H9 (cell line): ENCODE measurements around the gene CAMTA2. TPM values are rescaled to one million over a fixed set of nuclear protein-coding genes. Genes with fewer than 3 reads are reported as not detected.
A peak's percentile ranks its signal among the peaks of the same experiment; 100 is the strongest.

Source experiments
- DNase-seq: peaks from one replicate; pipeline ENCODE4 v3.0.0-alpha.2; 2017
- H2AFZ ChIP-seq: one replicate; pipeline ENCODE4 v1.6.1; 2013; ENCODE audit warnings: mild to moderate bottlenecking, low read length, control low read depth, moderate library complexity
- H2AK5ac ChIP-seq: 2 replicates; pipeline ENCODE4 v1.6.1; 2013; ENCODE audit warnings: low read length, control low read depth, mixed read lengths; ENCODE audit not compliant: insufficient read length
- H2BK120ac ChIP-seq: one replicate; pipeline ENCODE4 v1.6.1; 2013; ENCODE audit warnings: low read depth, mild to moderate bottlenecking, low read length, control low read depth, inconsistent platforms; ENCODE audit not compliant: poor library complexity, severe bottlenecking
- H2BK12ac ChIP-seq: 2 replicates; pipeline ENCODE4 v1.6.1; 2013; ENCODE audit warnings: low read length, control low read depth, mixed read lengths, low read depth; ENCODE audit not compliant: insufficient read length
- H2BK15ac ChIP-seq: 2 replicates; pipeline ENCODE4 v1.6.1; 2013; ENCODE audit warnings: low read depth, low read length, control low read depth
- H2BK20ac ChIP-seq: one replicate; pipeline ENCODE4 v1.6.1; 2013; ENCODE audit warnings: low read depth, mild to moderate bottlenecking, low read length, control low read depth, inconsistent platforms; ENCODE audit not compliant: poor library complexity, severe bottlenecking
- H2BK5ac ChIP-seq: 2 replicates; pipeline ENCODE4 v1.6.1; 2013; ENCODE audit warnings: low read length, control low read depth, mixed read lengths; ENCODE audit not compliant: insufficient read length
- H3K14ac ChIP-seq: 2 replicates; pipeline ENCODE4 v1.6.1; 2013; ENCODE audit warnings: low read length, control low read depth; ENCODE audit not compliant: insufficient read depth
- H3K18ac ChIP-seq: 2 replicates; pipeline ENCODE4 v1.6.1; 2013; ENCODE audit warnings: low read depth, mild to moderate bottlenecking, mixed read lengths, low read length, control low read depth; ENCODE audit not compliant: insufficient read length
- H3K23ac ChIP-seq: 2 replicates; pipeline ENCODE4 v1.6.1; 2013; ENCODE audit warnings: low read length, control low read depth, mixed read lengths, low read depth; ENCODE audit not compliant: insufficient read length
- H3K23me2 ChIP-seq: 2 replicates; pipeline ENCODE4 v1.6.1; 2013; ENCODE audit warnings: low read depth, mild to moderate bottlenecking, mixed read lengths, low read length, control low read depth; ENCODE audit not compliant: insufficient read length, poor library complexity, severe bottlenecking
- H3K27ac ChIP-seq: 2 replicates; pipeline ENCODE4 v1.5.1; 2013; ENCODE audit warnings: low read length, control low read depth, mixed read lengths, low read depth; ENCODE audit not compliant: insufficient read length
- H3K27me3 ChIP-seq: 2 replicates; pipeline ENCODE4 v1.6.1; 2013; ENCODE audit warnings: low read length, control low read depth, inconsistent platforms; ENCODE audit not compliant: insufficient read depth
- H3K4ac ChIP-seq: 2 replicates; pipeline ENCODE4 v1.6.1; 2013; ENCODE audit warnings: low read depth, mild to moderate bottlenecking, control low read depth, inconsistent platforms, low read length, moderate library complexity
- H3K4me1 ChIP-seq: 2 replicates; pipeline ENCODE4 v1.6.1; 2013; ENCODE audit warnings: low read length, control low read depth, inconsistent platforms; ENCODE audit not compliant: insufficient read depth
- H3K4me2 ChIP-seq: 2 replicates; pipeline ENCODE4 v1.6.1; 2013; ENCODE audit warnings: low read length, control low read depth, mixed read lengths; ENCODE audit not compliant: insufficient read length, insufficient read depth
- H3K56ac ChIP-seq: 2 replicates; pipeline ENCODE4 v1.6.1; 2013; ENCODE audit warnings: low read depth, mild to moderate bottlenecking, mixed read lengths, low read length, control low read depth; ENCODE audit not compliant: insufficient read length
- H3K79me1 ChIP-seq: 2 replicates; pipeline ENCODE4 v1.6.1; 2013; ENCODE audit warnings: low read depth, mild to moderate bottlenecking, moderate library complexity, low read length, control low read depth, inconsistent platforms; ENCODE audit not compliant: insufficient read depth, poor library complexity, severe bottlenecking
- H3K79me2 ChIP-seq: 2 replicates; pipeline ENCODE4 v1.6.1; 2013; ENCODE audit warnings: low read length, control low read depth, inconsistent platforms; ENCODE audit not compliant: insufficient read depth
- H3K9ac ChIP-seq: 2 replicates; pipeline ENCODE4 v1.6.1; 2013; ENCODE audit warnings: low read length, control low read depth, mixed read lengths; ENCODE audit not compliant: insufficient read length; ENCODE audit errors: extremely low read depth
- H3K9me3 ChIP-seq: one replicate; pipeline ENCODE4 v1.6.1; 2013; ENCODE audit warnings: low read depth, low read length, inconsistent platforms; ENCODE audit not compliant: control insufficient read depth
- H3T11ph ChIP-seq: one replicate; pipeline ENCODE4 v1.6.1; 2013; ENCODE audit warnings: mild to moderate bottlenecking, low read length, control low read depth, inconsistent platforms
- H4K20me1 ChIP-seq: one replicate; pipeline ENCODE4 v1.6.1; 2013; ENCODE audit not compliant: control insufficient read depth, insufficient read length, insufficient read depth
- H4K5ac ChIP-seq: 2 replicates; pipeline ENCODE4 v1.6.1; 2013; ENCODE audit warnings: low read depth, mild to moderate bottlenecking, mixed read lengths, low read length, control low read depth; ENCODE audit not compliant: insufficient read length
- H4K8ac ChIP-seq: replicated peaks from 2 replicates; pipeline ENCODE4 v1.6.1; 2013; ENCODE audit warnings: low read length, control low read depth, mixed read lengths, low read depth; ENCODE audit not compliant: insufficient read length
- H4K91ac ChIP-seq: 2 replicates; pipeline ENCODE4 v1.6.1; 2013; ENCODE audit warnings: low read depth, mild to moderate bottlenecking, moderate library complexity, mixed read lengths, low read length, control low read depth; ENCODE audit not compliant: insufficient read length
- H3K27ac Mint-ChIP-seq, 3 experiments: 2 replicates in 2 of 3; 3 replicates in 1 of 3; pipeline ENCODE4 v1.8.0; 2020 to 2021; ENCODE audit warnings: mixed read lengths in 3 of 3, mild to moderate bottlenecking in 1 of 3, moderate library complexity in 1 of 3
- H3K27me3 Mint-ChIP-seq: 2 replicates; pipeline ENCODE4 v1.8.0; 2021; ENCODE audit warnings: low read depth, mild to moderate bottlenecking, moderate library complexity, mixed read lengths
- H3K36me3 Mint-ChIP-seq, 3 experiments: 2 replicates in 2 of 3; 3 replicates in 1 of 3; pipeline ENCODE4 v1.8.0; 2020 to 2021; ENCODE audit warnings: low read depth in 3 of 3, mixed read lengths in 3 of 3; ENCODE audit not compliant: insufficient read depth in 1 of 3
- H3K4me1 Mint-ChIP-seq, 2 experiments: 2 replicates each; pipeline ENCODE4 v1.8.0; 2020; ENCODE audit warnings: mixed read lengths in 2 of 2
- H3K4me3 Mint-ChIP-seq, 2 experiments: 2 replicates in 1 of 2; 3 replicates in 1 of 2; pipeline ENCODE4 v1.8.0; 2020 to 2021; ENCODE audit warnings: mild to moderate bottlenecking in 2 of 2, mixed read lengths in 2 of 2, moderate library complexity in 1 of 2
- H3K9me3 Mint-ChIP-seq, 2 experiments: 2 replicates in 1 of 2; 3 replicates in 1 of 2; pipeline ENCODE4 v1.8.0; 2020; ENCODE audit warnings: mild to moderate bottlenecking in 2 of 2, mixed read lengths in 2 of 2, moderate library complexity in 1 of 2
- CTCF ChIP-seq: fragments of 200-600 bp; sonication (generic); conservative IDR thresholded peaks from 3 replicates; pipeline ENCODE4 v1.8.0; 2021; ENCODE audit warnings: antibody characterized with exemption, mild to moderate bottlenecking
- WGBS: extraction: QIAGEN DNeasy Blood & Tissue Kit; methylation state at CpG from one replicate; pipeline ENCODE4 v1.1.7; 2013; ENCODE audit warnings: missing lambda C conversion rate, low lambda C conversion rate, mixed read lengths; ENCODE audit not compliant: insufficient read length; ENCODE audit errors: extremely low coverage; 5-methylcytosine and 5-hydroxymethylcytosine counted together
- total RNA-seq: library from RNA; stranded (reverse); gene quantifications from 2 replicates; pipeline ENCODE4 v1.2.1, GENCODE V29; 2021

Gene CAMTA2
- total RNA-seq, 1 experiment from 2014 or later: 15.6 TPM

- H3K18ac ChIP-seq: no peak overlapping the region
- H3K27ac ChIP-seq: no peak overlapping the region
- peaks cover 3% of the 10 kb centered on the region for H3K79me1 ChIP-seq
- H3K56ac ChIP-seq: no peak overlapping the region
- H4K8ac ChIP-seq: no peak overlapping the region
- no peaks in the 10 kb centered on the region for H3K27me3 ChIP-seq
- peaks cover 23% of the 10 kb centered on the region for H3K23me2 ChIP-seq
- H2BK15ac ChIP-seq: no peak overlapping the region
- H2BK20ac ChIP-seq: no peak overlapping the region
- H3K27me3 Mint-ChIP-seq: no peaks in the 10 kb centered on the region; the same call in 1 of the 2 replicates
- H3K4ac ChIP-seq: no peak overlapping the region
- H4K5ac ChIP-seq: no peak overlapping the region
- H3K79me2 ChIP-seq: peaks cover 8% of the 10 kb centered on the region; the same call in 1 of the 2 replicates
- H2BK12ac ChIP-seq: no peak overlapping the region
- H3K36me3 Mint-ChIP-seq: peaks cover 5 to 11% (median 6%) of the 10 kb centered on the region in 3 experiments
- no peak overlapping the region for H4K91ac ChIP-seq
- peak overlapping the region; percentile 10 to 94 (median 58); a peak in 4 of 7 replicates for H3K27ac Mint-ChIP-seq
- H2BK5ac ChIP-seq: no peak overlapping the region
- H4K20me1 ChIP-seq: no peaks in the 10 kb centered on the region
- peak overlapping the region; percentile 87 to 95 for H3K4me3 Mint-ChIP-seq
- H3K4me1 ChIP-seq: peaks cover 4% of the 10 kb centered on the region; the same call in 1 of the 2 replicates
- no peak overlapping the region for H3K23ac ChIP-seq
- TF ChIP-seq CTCF: no peak
- no peak overlapping the region for H2AK5ac ChIP-seq
- H3K4me1 Mint-ChIP-seq: peaks cover 32 to 34% of the 10 kb centered on the region in 2 experiments
- peaks cover 0 to 2% of the 10 kb centered on the region in 2 experiments; a peak in 1 of 5 replicates for H3K9me3 Mint-ChIP-seq
- H2AFZ ChIP-seq: no peak overlapping the region
- no peak overlapping the region for H2BK120ac ChIP-seq
- no CpG with 5 or more reads among the region's 3 CpGs for WGBS
- H3K4me2 ChIP-seq: peak overlapping the region; percentile 72
- no peaks in the 10 kb centered on the region for H3K9me3 ChIP-seq
- no peak overlapping the region for H3T11ph ChIP-seq
- no peak overlapping the region for H3K14ac ChIP-seq
- H3K9ac ChIP-seq: no peak overlapping the region
- no peak for DNase-seq
Measured at GRCh38 chr17:4951486-4951885, 36.0 kb downstream of the CAMTA2 start.
